ENCODE data around the gene EXOC6B.

Gene EXOC6B

GRCh38 chr2:72155151-72155550 is 670.7 kb downstream of the EXOC6B start:
- no peak for DNase-seq

GRCh38 chr2:72154386-72154975 is 671.4 kb downstream of the EXOC6B start:
- no peak for DNase-seq

GRCh38 chr2:72153924-72154323 is 671.9 kb downstream of the EXOC6B start:
- DNase-seq = no peak

DNA sequence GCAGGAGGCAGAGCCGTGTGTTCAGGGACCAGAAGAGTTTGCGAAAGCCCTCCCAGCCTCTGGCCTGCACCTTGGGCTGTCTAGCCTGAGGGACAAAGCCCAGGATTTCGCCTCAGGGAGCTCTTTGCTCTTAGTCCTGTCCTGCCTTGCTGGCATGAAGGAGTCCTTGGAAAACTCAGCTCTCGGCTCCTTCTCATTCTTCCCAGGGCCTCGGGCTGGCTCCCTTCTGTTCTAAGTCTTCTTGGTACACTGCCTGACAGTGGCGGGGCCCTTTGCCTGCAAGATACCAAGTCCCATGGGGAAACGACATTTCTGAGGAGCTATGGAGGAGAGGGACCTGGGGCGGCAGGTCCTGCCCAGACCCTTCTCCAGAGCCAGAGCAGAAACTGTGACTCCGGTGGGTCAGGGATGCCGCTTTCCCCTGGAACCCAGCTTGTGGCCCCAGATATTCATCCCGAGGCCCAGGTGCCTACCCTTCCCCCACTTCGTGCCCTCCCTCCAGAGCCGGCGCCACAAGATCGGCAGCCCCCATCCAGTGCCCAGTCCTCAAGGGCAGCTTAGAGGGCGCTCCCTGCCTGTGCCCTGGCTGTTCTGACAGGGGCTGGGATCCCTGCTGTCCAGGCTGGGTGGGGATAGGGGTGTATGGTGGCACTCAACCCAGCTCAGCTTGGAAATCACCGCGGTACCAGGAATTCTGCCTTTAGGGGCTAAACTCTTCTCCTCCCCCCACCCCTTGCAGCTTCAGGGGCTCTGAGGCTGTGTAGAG is 672.6 kb downstream of the EXOC6B start:
- no peak for DNase-seq

GRCh38 chr2:72150861-72151356 is 674.9 kb downstream of the EXOC6B start:
- no peak for DNase-seq

DNA sequence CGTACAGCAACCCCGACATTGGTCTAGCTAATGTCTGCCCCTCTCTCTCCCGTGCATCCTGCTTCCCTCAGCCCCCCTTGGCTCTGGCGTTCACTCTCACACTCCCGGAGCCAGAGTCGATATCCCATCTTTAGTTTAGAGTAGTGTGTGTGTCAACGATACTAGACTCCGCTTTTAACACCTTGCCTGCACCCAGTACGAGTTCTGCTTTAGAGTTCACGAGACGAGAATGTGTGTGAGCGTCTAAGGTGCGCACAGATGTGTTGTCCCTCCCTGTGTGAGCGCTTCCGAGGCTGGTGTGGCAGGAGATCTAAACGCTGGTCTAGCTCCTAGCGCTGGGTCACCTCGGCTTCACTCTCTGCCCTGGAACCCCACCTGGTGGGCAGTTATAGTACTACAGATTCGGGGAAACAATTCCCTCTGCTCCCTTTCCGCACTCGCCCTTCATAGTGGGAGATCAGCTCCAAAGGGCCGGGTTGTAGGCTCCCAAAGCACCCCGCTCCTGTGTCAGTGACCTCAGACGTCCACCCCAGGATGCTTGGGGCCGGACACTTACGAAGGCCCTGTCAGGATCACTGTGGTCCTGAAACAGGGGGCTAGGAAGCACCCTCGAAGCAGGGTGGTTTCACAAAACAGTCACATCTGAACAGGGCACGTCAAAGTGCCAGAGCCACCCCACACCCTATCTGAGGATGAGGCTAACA is 675.5 kb downstream of the EXOC6B start:
- DNase-seq = peak; percentile 76

DNA sequence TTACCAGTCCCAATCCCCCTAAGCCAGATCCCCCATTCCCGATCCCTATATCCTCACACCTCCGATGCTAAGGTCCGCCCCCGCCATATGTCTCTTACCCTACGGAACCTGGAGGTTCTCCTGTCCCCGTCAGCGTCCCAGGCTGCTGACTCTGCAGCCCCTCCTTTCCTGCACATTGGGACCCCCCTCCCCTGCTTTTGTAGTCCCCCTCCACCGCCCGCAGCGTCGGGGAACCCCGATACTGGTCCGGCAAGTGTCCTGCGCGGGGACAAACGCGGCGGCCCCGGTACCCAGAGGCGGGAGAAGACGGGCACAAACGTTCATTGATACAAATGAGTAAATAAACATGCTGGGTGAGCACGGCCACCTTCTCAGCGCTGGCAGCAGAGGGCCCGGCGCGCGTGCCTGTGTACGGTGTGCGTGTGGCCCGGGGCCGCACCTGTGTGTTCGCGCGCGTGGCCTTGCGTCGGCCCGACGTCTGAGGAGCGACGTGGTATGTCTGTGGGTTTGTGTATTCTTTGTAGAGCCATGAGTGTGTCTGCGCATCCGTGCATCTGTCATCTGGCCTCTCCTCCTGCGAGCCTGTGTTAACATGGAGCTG is 676.2 kb downstream of the EXOC6B start:
- peak in 1 of 2 experiments; percentile 47 for DNase-seq

GRCh38 chr2:72148837-72149555 is 676.8 kb downstream of the EXOC6B start:
- DNase-seq = peak in 1 of 2 experiments; percentile 39

- no peak for DNase-seq
Measured at GRCh38 chr2:72148003-72148836, 677.6 kb downstream of the EXOC6B start.

DNA sequence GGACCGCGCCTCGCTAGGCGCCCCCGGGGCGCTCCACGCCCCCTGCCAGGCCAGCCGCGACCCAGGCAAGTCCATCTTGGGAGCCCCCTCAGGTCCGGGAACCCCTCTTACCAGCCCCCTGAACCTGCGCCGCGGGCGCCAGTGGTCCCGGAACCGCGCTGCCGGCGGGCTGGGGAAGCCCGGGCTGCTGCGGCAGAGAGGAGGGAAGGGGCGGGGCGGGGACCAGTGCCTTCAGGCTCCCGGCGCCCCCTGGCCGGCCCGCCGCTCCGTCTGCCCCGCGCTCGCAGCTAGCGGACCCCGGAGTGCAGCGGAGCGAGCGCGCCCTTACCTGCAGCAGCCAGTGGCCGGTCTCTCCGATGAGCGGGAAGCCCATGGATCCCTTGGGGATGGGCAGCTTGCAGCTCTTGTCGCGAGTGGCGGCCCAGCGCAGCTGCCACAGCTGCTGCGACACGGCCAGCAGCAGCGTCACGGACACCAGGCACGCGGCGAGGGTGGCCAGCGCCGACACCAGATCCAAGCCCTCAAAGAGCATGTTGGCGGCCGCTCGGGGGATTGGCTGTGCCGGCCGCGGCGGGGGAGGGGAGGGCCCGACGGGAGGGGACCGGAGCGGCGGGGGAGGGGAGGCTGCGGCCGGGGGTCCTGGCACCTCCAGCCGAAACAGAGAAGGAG is 678.4 kb downstream of the EXOC6B start, which contains the start of gene CYP26B1:
Gene CYP26B1 (minus strand): TSS at position 560 of the 669 bp plus-strand sequence. CDS start 28 bp downstream, at position 532.
- peak in 1 of 2 experiments; percentile 36 for DNase-seq

- DNase-seq = no peak
Measured at GRCh38 chr2:72146347-72147302, 679.2 kb downstream of the EXOC6B start.

DNA sequence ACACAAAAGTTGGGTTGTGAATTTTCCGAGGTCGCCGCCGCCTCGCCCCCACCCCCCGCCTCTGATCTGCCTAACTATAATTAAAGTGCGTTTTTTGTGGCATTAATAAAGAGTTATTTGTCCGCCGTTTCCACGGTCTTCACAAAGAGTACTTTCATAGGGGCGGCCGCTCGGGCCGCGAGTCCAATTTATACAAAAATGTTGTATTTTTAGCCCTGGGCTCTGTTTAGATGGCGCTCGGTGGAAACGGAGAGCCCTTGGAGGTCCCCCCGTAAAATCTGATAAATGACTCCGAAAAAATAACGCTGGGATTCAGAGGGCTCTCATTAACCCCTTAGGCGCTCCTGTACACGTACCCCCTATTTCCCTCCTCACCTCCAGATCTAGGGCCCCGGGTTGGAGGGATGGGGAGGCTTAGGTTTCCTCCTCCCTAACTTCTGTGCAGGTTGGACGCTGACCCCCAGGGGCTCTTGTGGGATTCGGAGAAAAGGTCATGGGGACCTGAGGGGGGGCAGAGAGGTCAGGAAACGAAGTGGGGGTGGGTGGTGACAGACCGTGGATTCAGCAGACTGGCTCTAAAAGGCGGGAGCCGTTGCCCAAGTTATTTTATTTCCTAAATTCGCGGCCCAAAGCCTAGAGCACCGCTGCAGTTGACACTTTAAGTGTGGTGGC is 680.0 kb downstream of the EXOC6B start:
- no peak for DNase-seq

- peak; percentile 39 to 70 for DNase-seq
Measured at GRCh38 chr2:72145289-72145657, 680.6 kb downstream of the EXOC6B start.

DNA sequence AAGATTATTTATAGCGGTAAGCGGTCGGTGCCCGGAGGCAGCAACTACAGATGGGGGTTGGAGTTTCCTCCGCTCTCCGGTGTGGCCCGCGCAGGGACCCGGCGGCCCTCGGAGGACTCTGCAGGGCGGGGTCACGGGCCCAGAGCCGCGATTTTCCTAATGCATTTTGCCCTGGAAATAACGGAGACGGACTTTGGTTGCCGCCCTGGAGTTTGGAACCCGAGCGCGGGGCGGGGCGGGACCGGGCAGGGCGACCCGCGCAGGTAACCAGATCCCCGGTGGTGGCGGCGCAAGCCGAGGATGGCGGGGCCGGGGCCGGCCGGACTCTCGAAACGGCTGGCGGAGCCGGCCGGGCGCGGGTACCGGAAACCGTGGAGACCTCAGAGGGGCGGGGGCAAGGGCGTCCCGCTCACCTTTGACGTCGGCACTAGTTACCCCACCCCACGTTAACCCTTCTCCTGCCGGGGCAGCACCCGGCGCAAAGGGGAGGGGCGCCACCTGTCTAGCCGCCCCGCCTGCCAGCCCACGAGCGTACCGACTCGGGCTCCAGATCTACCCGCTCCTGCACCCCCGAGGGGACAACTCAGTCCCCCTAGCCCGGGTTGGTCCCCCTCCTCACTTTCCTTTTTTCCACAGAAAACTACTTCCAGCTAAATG is 681.1 kb downstream of the EXOC6B start:
- DNase-seq = peak; percentile 15 to 59

DNA sequence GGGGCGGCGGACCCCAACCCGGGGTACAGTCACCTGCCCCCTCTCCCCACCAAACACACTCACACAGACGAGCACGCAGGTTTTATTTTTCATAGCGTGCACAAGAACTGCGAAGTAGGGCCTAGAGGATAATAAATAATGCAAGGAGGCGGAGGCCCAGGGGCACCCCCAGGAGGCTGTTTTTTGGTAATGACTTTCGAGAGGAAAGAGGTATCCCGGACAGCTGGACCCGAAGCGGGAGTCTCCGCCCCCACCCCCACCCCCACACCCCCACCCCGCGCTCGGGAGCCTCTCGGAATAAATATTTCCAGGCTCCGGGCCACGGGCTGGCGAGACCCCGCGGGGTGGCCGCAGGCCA is 681.6 kb downstream of the EXOC6B start:
- peak in 1 of 2 experiments; percentile 31 for DNase-seq

GRCh38 chr2:72143441-72144273 is 682.2 kb downstream of the EXOC6B start:
- DNase-seq = peak in 1 of 2 experiments; percentile 33

GRCh38 chr2:72142570-72143440 is 683.0 kb downstream of the EXOC6B start:
- DNase-seq = peak in 1 of 2 experiments; percentile 43

Measured in NCI-H524 (cell line).